WTC11 (cell line): Measurements from ENCODE around the gene AANAT. TPM values are rescaled to one million over a fixed set of nuclear protein-coding genes. Genes with fewer than 3 reads are reported as not detected.
A peak's percentile ranks its signal among the peaks of the same experiment; 100 is the strongest.

ENCODE experiments used
- ATAC-seq: fragments of 200-7000 bp; cut with Tn5 transposase; 2 replicates; pipeline ENCODE4 v1.10.0; 2021; ENCODE audit warnings: mild to moderate bottlenecking, moderate library complexity
- CTCF ChIA-PET: fragments of 300-600 bp; sonication (Branson Sonifier 250); formaldehyde crosslinking; loops from one replicate; lab custom pipeline; 2021; ENCODE audit warnings: antibody characterized with exemption; lab: Charles Lee
- POLR2A ChIA-PET: fragments of 350-600 bp; sonication (Branson Sonifier 250); formaldehyde crosslinking; loops from one replicate; lab custom pipeline; 2021; ENCODE audit warnings: antibody characterized with exemption; lab: Charles Lee
- DNase-seq: peaks from one replicate; pipeline ENCODE4 v3.0.0; 2021; ENCODE audit warnings: low spot score
- H3K27ac Mint-ChIP-seq: 2 replicates; pipeline ENCODE4 v1.8.0; 2021; ENCODE audit warnings: mixed read lengths
- H3K27me3 Mint-ChIP-seq: 2 replicates; pipeline ENCODE4 v1.8.0; 2021; ENCODE audit warnings: low read depth, mild to moderate bottlenecking, moderate library complexity, mixed read lengths
- H3K36me3 Mint-ChIP-seq: 2 replicates; pipeline ENCODE4 v1.8.0; 2021; ENCODE audit warnings: mixed read lengths
- H3K4me1 Mint-ChIP-seq: 2 replicates; pipeline ENCODE4 v1.8.0; 2022; ENCODE audit warnings: mixed read lengths
- H3K4me3 Mint-ChIP-seq: 2 replicates; pipeline ENCODE4 v1.8.0; 2021; ENCODE audit warnings: mild to moderate bottlenecking, moderate library complexity, mixed read lengths
- H3K9me3 Mint-ChIP-seq: 2 replicates; pipeline ENCODE4 v1.8.0; 2021; ENCODE audit warnings: mixed read lengths
- CBFB ChIP-seq: sonication (generic); formaldehyde crosslinking; IDR thresholded peaks from 2 replicates; pipeline ENCODE4 v1.8.1; 2022; ENCODE audit warnings: mild to moderate bottlenecking, low read depth, missing genetic modification reagents
- CREM ChIP-seq: sonication (generic); formaldehyde crosslinking; IDR thresholded peaks from 2 replicates; pipeline ENCODE4 v1.8.1; 2022; ENCODE audit warnings: mild to moderate bottlenecking, missing genetic modification reagents, moderate library complexity
- E2F4 ChIP-seq: sonication (generic); formaldehyde crosslinking; IDR thresholded peaks from 2 replicates; pipeline ENCODE4 v1.8.1; 2022; ENCODE audit warnings: low read depth, mild to moderate bottlenecking, moderate library complexity, missing genetic modification reagents, borderline replicate concordance
- E2F5 ChIP-seq: sonication (generic); formaldehyde crosslinking; IDR thresholded peaks from 2 replicates; pipeline ENCODE4 v1.8.1; 2022; ENCODE audit warnings: mild to moderate bottlenecking, moderate library complexity, missing genetic modification reagents
- EMX1 ChIP-seq: fragments of 250-450 bp; sonication (Bioruptor Pico); IDR thresholded peaks from 2 replicates; pipeline ENCODE4 v1.8.0; 2021; ENCODE audit warnings: mild to moderate bottlenecking
- FOXK1 ChIP-seq: sonication (generic); formaldehyde crosslinking; IDR thresholded peaks from 2 replicates; pipeline ENCODE4 v1.8.0; 2022; ENCODE audit warnings: mild to moderate bottlenecking, moderate library complexity, missing genetic modification reagents
- FOXP1 ChIP-seq: sonication (generic); formaldehyde crosslinking; IDR thresholded peaks from 2 replicates; pipeline ENCODE4 v1.8.0; 2022; ENCODE audit warnings: missing genetic modification reagents, mild to moderate bottlenecking, moderate library complexity, borderline replicate concordance
- GRHL2 ChIP-seq: fragments of 250-450 bp; sonication (Bioruptor Pico); IDR thresholded peaks from 2 replicates; pipeline ENCODE4 v1.8.0; 2022; ENCODE audit warnings: mild to moderate bottlenecking, moderate library complexity; ENCODE audit not compliant: insufficient replicate concordance, severe bottlenecking
- JAZF1 ChIP-seq: fragments of 250-450 bp; sonication (Bioruptor Pico); IDR thresholded peaks from 2 replicates; pipeline ENCODE4 v1.9.0; 2021; ENCODE audit warnings: moderate library complexity, mild to moderate bottlenecking, inconsistent platforms
- MYBL2 ChIP-seq: sonication (generic); formaldehyde crosslinking; IDR thresholded peaks from 2 replicates; pipeline ENCODE4 v1.8.1; 2023; ENCODE audit warnings: mild to moderate bottlenecking, moderate library complexity, missing genetic modification reagents
- PREB ChIP-seq: sonication (generic); formaldehyde crosslinking; IDR thresholded peaks from 2 replicates; pipeline ENCODE4 v1.8.1; 2022; ENCODE audit warnings: mild to moderate bottlenecking, missing genetic modification reagents, moderate library complexity, borderline replicate concordance
- RORB ChIP-seq: fragments of 250-450 bp; sonication (Bioruptor Pico); IDR thresholded peaks from 2 replicates; pipeline ENCODE4 v1.9.0; 2021; ENCODE audit warnings: mild to moderate bottlenecking
- SP1 ChIP-seq: sonication (generic); formaldehyde crosslinking; conservative IDR thresholded peaks from 2 replicates; pipeline ENCODE4 v1.8.1; 2022; ENCODE audit warnings: missing genetic modification reagents
- STAT6 ChIP-seq: sonication (generic); formaldehyde crosslinking; conservative IDR thresholded peaks from 2 replicates; pipeline ENCODE4 v1.8.1; 2023; ENCODE audit warnings: mild to moderate bottlenecking, low read depth, missing genetic modification reagents, moderate library complexity
- TP53 ChIP-seq: sonication (generic); formaldehyde crosslinking; IDR thresholded peaks from 2 replicates; pipeline ENCODE4 v1.8.1; 2023; ENCODE audit warnings: mild to moderate bottlenecking, missing genetic modification reagents
- ZNF232 ChIP-seq: sonication (generic); formaldehyde crosslinking; IDR thresholded peaks from 2 replicates; pipeline ENCODE4 v1.8.0; 2022; ENCODE audit warnings: mild to moderate bottlenecking, missing genetic modification reagents
- ZNF263 ChIP-seq: sonication (generic); formaldehyde crosslinking; IDR thresholded peaks from 2 replicates; pipeline ENCODE4 v1.8.1; 2022; ENCODE audit warnings: low read depth, mild to moderate bottlenecking, moderate library complexity, missing genetic modification reagents
- ZNF396 ChIP-seq: fragments of 250-450 bp; sonication (Bioruptor Pico); IDR thresholded peaks from 2 replicates; pipeline ENCODE4 v1.8.0; 2021; ENCODE audit warnings: mild to moderate bottlenecking, moderate library complexity, borderline replicate concordance
- ZNF416 ChIP-seq: fragments of 250-450 bp; sonication (Bioruptor Pico); IDR thresholded peaks from 2 replicates; pipeline ENCODE4 v1.9.0; 2021; ENCODE audit warnings: mild to moderate bottlenecking, inconsistent platforms
- total RNA-seq: library from RNA; stranded (reverse); gene quantifications from 3 replicates; pipeline ENCODE4 v1.2.3, GENCODE V29; 2021
- TF ChIP-seq, protein P1 (sequence below): sonication (generic); formaldehyde crosslinking; IDR thresholded peaks from 2 replicates; pipeline ENCODE4 v1.8.0; 2022; ENCODE audit warnings: mild to moderate bottlenecking, missing genetic modification reagents
- TF ChIP-seq, protein P2 (sequence below): sonication (generic); formaldehyde crosslinking; IDR thresholded peaks from 2 replicates; pipeline ENCODE4 v1.8.0; 2022; ENCODE audit warnings: mild to moderate bottlenecking, missing genetic modification reagents
- TF ChIP-seq, protein P3 (sequence below): sonication (generic); formaldehyde crosslinking; IDR thresholded peaks from 2 replicates; pipeline ENCODE4 v1.8.1; 2023; ENCODE audit warnings: mild to moderate bottlenecking, missing genetic modification reagents, moderate library complexity
- TF ChIP-seq, protein P4 (sequence below): fragments of 250-450 bp; sonication (Bioruptor Pico); IDR thresholded peaks from 2 replicates; pipeline ENCODE4 v1.8.0; 2021; ENCODE audit warnings: mild to moderate bottlenecking

Gene AANAT
- total RNA-seq, 1 experiment from 2014 or later: 0.17 TPM

DNA sequence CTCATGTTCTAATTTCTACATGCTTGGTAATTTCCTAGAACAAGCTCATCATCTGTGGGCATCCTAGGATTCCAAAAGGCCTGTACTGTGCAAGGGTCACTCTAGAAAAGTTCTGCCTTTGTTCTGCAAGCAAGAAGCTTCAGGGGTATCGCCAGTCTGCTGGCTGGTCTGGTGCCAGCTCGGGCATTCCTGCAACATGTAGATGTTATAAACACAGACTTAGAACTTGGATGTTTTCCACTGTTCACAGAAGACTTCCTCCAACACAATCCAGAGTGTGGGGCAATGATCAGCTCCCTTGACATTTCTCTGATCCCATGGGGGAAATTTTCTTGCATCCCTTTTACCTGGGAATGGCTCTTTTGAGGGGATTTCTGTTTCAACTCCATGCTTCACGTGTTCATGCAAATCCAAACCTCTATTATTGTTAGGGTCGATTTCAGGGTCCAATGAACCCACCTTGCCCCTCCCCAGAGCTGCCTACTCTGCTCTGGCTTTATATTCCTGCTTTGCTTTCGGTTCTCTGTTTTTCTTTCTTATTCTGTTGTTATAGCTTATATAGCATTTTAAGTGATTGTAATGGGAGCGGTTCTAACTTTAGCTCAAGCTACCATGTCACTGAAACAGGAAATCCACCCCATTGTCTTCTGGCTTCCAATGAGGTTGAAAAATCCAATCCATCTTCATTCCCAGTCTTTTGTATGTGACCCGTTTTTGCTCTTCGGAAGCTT, 39.7 kb upstream of the AANAT start:
- peaks cover 4% of the 10 kb centered on the region for H3K9me3 Mint-ChIP-seq
- no peak overlapping the region for H3K4me3 Mint-ChIP-seq
- DNase-seq (no peak), ATAC-seq (no peak)
- ChIA-PET POLR2A (interaction anchor here (0.6 kb wide), 1 partner anchor 124 kb away, joined by 3 read pairs; no protein-coding TSS in a partner anchor), CTCF (interaction anchor here (0.6 to 2.1 kb wide), 5 partner anchors 8 to 31 kb away, joined by 3 to 10 read pairs (median 3); no protein-coding TSS in a partner anchor)
- H3K36me3 Mint-ChIP-seq: peaks cover 9% of the 10 kb centered on the region
- H3K27ac Mint-ChIP-seq: peak overlapping the region; percentile 4; the same call in 1 of the 2 replicates
- no peaks in the 10 kb centered on the region for H3K27me3 Mint-ChIP-seq
- H3K4me1 Mint-ChIP-seq: peaks cover 57% of the 10 kb centered on the region
- TF ChIP-seq PREB (CRISPR knock-in tag) (no peak), SP1 (CRISPR knock-in tag) (no peak), CBFB (CRISPR knock-in tag) (no peak), FOXP1 (CRISPR knock-in tag) (no peak), JAZF1 (CRISPR knock-in tag) (no peak), ZNF416 (CRISPR knock-in tag) (no peak), ZNF263 (no peak), GRHL2 (no peak), RORB (CRISPR knock-in tag) (no peak), ZNF396 (CRISPR knock-in tag) (no peak), E2F5 (CRISPR knock-in tag) (no peak)
- TF ChIP-seq, protein P1, sequence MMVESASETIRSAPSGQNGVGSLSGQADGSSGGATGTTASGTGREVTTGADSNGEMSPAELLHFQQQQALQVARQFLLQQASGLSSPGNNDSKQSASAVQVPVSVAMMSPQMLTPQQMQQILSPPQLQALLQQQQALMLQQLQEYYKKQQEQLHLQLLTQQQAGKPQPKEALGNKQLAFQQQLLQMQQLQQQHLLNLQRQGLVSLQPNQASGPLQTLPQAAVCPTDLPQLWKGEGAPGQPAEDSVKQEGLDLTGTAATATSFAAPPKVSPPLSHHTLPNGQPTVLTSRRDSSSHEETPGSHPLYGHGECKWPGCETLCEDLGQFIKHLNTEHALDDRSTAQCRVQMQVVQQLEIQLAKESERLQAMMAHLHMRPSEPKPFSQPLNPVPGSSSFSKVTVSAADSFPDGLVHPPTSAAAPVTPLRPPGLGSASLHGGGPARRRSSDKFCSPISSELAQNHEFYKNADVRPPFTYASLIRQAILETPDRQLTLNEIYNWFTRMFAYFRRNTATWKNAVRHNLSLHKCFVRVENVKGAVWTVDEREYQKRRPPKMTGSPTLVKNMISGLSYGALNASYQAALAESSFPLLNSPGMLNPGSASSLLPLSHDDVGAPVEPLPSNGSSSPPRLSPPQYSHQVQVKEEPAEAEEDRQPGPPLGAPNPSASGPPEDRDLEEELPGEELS (CRISPR knock-in tag): no peak
- TF ChIP-seq, protein P2, sequence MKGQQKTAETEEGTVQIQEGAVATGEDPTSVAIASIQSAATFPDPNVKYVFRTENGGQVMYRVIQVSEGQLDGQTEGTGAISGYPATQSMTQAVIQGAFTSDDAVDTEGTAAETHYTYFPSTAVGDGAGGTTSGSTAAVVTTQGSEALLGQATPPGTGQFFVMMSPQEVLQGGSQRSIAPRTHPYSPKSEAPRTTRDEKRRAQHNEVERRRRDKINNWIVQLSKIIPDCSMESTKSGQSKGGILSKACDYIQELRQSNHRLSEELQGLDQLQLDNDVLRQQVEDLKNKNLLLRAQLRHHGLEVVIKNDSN (CRISPR knock-in tag): no peak
- TF ChIP-seq, all 79 proteins: peak for 0

- DNase-seq: no peak
- H3K4me3 Mint-ChIP-seq: no peak overlapping the region
- H3K9me3 Mint-ChIP-seq: peaks cover 4% of the 10 kb centered on the region
- H3K4me1 Mint-ChIP-seq: peaks cover 59% of the 10 kb centered on the region
- H3K27me3 Mint-ChIP-seq: no peaks in the 10 kb centered on the region
- no peak for ATAC-seq
- ChIA-PET CTCF (interaction anchor here (1.0 to 2.1 kb wide), 2 partner anchors 30 to 31 kb away, joined by 4 to 10 read pairs; no protein-coding TSS in a partner anchor), POLR2A (no interaction called here)
- H3K27ac Mint-ChIP-seq: peak overlapping the region; percentile 19; the same call in 1 of the 2 replicates
- peaks cover 6% of the 10 kb centered on the region for H3K36me3 Mint-ChIP-seq
- TF ChIP-seq STAT6: no peak
- TF ChIP-seq ZNF232 (CRISPR knock-in tag): no peak
- TF ChIP-seq CBFB (CRISPR knock-in tag): no peak
- TF ChIP-seq TP53: no peak
- TF ChIP-seq, protein P3, sequence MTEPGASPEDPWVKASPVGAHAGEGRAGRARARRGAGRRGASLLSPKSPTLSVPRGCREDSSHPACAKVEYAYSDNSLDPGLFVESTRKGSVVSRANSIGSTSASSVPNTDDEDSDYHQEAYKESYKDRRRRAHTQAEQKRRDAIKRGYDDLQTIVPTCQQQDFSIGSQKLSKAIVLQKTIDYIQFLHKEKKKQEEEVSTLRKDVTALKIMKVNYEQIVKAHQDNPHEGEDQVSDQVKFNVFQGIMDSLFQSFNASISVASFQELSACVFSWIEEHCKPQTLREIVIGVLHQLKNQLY (CRISPR knock-in tag): no peak
- TF ChIP-seq EMX1 (CRISPR knock-in tag): no peak
- no peak for TF ChIP-seq CREM (CRISPR knock-in tag)
- no peak for TF ChIP-seq MYBL2
- TF ChIP-seq E2F4 (CRISPR knock-in tag): no peak
- TF ChIP-seq FOXK1 (CRISPR knock-in tag): no peak
- TF ChIP-seq ZNF263: no peak
- TF ChIP-seq, protein P4, sequence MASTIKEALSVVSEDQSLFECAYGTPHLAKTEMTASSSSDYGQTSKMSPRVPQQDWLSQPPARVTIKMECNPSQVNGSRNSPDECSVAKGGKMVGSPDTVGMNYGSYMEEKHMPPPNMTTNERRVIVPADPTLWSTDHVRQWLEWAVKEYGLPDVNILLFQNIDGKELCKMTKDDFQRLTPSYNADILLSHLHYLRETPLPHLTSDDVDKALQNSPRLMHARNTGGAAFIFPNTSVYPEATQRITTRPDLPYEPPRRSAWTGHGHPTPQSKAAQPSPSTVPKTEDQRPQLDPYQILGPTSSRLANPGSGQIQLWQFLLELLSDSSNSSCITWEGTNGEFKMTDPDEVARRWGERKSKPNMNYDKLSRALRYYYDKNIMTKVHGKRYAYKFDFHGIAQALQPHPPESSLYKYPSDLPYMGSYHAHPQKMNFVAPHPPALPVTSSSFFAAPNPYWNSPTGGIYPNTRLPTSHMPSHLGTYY: no peak
- TF ChIP-seq FOXP1 (CRISPR knock-in tag): no peak
Observed at GRCh38 chr17:76428511-76428910, 38.9 kb upstream of the AANAT start.
